GM18909 (cell line): ENCODE data around the gene PAK4.

ENCODE experiments used
- ATAC-seq: cut with Tn5 transposase; IDR thresholded peaks from one replicate; pipeline ENCODE4 v1.9.1; 2021; ENCODE audit warnings: mild to moderate bottlenecking; ENCODE audit not compliant: unreplicated experiment, poor library complexity

PAK4 gene

DNA sequence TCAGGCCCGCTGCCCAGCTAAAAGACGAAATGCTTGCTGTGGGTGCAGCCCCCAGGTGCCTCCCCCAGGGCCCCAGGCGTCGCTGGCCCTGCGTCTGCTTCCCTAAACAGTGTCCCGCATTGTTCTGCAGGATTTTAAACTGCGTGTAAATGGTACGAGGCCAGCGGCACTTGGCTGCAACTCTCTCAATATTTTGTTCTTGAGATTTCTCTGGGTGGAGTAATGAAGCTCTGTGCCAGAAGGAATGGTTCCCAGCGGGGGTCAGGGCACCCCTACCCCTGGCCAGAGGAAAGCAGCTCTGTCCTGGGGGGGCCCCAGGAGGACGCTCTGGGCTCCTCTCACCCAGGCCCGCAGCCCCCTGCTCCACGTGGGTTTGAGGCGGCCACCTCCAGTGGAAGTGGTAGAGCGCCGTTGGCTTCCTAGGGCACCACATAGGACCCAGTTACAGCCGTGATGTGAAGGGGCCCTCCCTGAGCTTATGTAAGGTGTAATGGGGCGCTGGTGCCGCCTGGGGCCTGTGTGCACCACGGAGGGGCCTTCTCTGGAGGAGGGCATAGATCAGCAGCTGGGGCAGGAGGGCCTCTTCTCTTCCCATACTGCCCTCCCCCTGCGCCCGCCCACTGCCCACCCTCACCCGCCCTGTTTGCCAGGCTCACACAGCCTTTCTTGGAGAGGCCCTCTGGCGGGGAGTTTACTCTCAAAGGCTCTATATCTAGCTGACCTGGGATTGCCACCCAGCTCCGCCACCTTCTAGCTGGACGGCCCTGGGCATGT is 19.8 kb downstream of the PAK4 start:
- ATAC-seq: no peak

DNA sequence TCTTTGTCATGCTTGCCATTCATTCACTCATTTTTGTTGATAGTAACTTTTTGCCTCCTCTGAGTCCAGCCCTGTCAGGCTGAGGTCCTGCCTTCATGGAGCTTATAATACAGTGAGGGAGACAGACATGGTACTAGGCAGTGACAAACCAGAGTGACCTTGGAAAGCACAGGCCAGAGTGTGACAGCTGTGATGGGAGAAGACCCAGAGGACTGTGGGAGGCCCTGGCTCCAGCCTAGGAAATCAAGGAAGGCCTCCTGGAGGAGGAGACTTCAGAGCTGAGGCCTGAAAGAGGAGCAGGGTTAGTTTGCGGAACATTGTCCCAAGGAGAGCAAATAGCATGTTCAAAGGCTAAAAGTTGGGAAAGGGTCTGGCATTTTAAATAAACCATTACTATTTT is 20.5 kb downstream of the PAK4 start:
- ATAC-seq: no peak

DNA sequence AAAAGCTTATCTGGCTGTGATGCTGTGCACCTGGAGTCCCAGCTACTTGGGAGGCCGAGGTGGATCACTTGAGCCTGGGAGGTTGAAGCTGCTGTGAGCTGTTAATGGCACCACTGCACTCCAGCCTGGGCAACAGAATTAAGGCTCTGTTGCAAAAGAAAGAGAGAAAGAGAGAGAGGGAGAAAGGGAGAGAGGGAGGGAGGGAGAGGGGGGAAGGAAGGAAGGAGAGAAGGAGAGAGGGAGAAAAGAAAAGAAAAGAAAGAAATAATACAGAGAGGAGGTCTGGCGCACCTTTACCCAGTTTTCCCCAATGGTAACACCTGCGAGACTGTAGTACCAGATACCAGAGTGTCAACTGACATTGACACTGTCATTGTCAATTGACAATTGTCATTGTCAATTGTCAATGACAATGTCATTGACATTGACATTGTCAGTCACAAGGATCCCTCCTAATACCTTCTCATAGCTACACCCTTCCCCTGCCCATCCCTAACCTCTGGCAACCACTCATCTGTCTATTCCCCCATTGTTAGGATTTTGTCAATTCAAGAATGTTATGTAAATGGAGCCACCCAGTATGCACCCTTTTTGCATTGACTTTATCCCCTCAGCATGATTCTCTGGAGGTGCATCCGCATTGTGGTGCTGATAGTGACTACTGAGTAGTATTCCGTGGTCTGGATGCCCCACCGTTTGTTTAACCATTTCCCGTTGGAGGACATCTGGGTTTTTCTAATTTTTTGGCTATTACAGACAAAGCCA is 21.3 kb downstream of the PAK4 start:
- no peak for ATAC-seq

DNA sequence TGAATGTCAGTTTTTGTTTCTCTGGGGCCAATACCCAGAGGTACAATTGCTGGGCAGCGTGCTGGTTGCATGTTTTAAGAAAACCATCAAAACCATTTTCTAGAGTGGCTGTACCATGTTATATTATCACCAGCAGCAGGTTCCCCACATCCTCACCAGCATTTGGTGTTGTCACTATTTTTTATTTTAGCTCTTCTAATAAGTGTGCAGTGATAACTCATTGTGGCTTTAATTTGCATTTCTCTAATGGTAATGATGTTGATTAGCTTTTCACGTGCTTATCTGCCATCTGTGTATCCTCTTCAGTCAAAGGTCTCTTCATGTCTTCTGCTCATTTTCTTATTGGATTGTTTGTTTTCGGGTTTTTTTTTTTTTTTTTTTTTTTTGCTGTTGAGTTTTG is 21.9 kb downstream of the PAK4 start:
- ATAC-seq: no peak

DNA sequence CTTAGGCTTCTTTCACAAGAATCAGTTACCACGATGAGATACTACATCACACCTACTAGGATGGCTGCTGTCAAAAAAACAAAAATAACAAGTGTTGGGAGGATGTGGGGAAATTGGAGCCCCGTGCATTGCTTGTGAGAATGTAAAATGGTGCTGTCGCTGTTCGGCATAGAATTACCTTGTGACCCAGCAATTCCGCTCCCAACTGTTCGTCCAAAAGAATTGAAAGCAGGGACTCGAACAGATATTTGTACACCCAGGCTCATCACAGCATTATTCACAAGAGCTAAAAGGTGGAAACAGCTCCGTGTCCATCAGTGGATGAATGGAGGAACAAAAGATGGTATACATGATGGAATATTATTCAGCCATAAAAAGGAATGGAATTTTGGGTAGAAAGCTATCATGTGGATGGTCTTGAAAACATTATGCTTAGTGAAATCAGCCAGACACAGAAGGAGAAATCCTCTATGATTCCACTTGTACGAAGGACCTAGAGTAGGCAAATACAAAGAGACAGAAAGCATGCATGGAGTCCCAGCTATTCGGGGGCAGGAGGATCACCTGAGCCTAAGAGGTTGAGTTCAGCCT is 23.4 kb downstream of the PAK4 start:
- no peak for ATAC-seq

DNA sequence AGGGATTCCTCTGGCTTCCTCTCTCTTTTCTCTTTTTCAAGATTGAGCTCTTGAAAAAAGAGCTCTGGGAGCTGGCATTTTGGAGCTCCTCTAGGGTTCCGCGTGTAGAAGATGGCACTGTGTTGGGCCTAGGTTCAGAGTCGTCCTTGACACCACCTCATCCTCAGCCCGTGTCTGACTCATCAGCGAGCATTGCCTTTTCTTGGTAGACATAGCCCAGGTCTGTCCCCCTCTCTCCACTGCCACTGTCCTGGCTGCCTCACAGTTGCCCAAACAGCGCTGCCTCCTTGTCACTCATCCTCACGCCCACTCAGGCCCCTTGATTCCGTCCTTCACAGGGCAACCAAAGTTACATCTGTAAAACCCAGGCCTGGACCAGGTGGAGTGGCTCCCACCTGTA is 24.6 kb downstream of the PAK4 start:
- ATAC-seq: no peak

DNA sequence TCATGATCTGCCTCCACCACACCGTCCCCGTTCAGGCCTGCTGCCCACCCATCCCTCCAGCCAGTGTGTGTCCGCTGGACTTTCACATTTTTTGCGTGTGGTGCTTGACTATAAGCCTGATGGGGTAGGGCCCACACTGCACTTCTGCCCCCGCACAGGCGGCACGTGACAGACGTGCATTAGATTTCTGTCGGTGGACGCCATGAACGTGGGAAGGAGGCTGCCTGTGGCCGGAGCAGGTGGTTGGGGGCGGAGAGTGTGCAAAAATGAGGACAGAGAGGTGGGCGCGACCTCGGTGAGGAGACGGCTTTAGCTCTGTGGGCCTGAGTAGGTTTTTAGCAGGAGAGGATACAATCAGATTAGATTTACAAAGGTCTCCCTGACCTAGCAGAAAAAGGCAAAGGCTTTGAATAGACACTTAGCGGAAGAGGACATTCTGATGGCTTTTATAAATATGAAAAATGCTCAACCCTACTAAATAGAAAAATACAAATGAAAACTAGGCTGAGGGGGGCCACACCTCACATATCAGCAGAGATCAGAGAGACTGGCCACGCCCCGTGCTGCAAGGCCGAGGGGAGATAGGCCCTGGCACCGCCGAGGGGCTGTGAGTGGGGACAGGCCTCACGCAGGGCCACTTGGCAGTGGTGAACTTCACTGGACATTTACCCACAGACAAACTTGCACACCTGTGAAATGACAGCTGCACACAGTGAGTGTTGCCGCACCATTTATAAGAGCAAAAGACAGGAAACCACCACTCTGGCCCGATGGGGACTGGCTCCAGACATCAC is 25.4 kb downstream of the PAK4 start:
- no peak for ATAC-seq

DNA sequence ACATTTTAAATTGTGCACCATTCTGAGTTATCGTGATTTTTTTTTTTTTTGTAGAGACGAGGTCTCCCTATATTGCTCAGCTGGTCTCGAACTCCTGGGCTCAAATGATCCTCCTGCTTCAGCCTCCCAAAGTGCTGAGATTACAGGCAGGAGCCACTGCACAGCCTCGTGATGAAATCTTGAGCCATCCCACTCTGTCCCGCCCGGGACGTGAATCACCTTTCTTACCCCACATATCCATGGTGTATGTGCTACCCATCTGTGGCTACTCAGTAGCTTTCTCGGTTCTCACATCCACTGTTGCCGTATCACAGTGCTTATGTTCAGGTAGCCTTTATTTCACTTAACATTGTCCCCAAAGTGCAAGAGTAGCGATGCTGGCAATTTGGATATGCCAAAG is 26.5 kb downstream of the PAK4 start:
- no peak for ATAC-seq

DNA sequence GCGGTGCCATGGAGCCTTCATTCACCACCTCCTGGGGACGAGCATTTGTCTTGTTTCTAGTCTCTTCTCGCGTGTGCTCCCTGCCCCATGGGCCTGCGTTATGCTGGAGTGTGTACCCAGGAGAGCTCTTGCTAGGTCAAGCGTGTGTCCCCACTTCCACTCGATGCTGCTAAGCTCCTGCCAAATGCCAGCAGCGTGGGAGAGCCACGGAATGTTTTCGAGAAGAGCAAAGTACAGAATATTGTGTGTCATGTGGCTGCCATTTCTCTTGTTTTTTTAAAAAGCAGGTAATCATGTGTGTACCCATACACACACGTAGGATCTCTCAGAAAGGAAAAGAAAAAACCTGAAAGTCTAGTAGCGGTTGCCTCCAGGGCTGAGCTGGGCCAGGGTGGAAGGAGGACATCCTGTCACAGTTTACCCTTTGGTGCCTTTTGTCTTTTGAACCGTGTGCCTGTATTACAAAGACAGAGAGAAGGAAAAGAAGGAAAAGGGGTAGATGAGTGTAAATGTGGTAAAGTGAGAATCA is 28.6 kb downstream of the PAK4 start:
- no peak for ATAC-seq

DNA sequence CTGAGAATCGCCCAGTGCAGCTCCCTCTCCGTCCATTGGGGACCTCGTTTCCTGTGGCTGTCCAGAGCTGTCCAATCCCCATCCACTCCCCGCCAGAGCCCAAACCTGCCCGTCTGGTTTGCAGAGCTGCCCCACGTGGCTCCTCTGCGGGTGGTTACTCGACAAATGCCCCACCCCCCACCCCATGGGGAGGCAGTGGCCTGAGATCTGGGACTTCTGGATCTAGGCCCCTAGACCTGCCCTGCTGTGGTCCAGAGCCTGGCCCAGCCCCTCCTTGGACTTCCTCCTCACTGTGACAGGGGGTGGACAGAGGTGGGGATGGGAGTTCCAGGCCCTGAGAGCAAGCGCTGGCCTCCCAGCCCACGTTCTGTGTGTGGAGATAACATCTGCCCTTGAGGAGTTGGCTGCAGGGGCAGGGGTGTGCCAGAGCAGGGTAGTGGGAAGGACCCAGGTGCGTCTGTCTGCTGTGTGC is 29.1 kb downstream of the PAK4 start:
- no peak for ATAC-seq

DNA sequence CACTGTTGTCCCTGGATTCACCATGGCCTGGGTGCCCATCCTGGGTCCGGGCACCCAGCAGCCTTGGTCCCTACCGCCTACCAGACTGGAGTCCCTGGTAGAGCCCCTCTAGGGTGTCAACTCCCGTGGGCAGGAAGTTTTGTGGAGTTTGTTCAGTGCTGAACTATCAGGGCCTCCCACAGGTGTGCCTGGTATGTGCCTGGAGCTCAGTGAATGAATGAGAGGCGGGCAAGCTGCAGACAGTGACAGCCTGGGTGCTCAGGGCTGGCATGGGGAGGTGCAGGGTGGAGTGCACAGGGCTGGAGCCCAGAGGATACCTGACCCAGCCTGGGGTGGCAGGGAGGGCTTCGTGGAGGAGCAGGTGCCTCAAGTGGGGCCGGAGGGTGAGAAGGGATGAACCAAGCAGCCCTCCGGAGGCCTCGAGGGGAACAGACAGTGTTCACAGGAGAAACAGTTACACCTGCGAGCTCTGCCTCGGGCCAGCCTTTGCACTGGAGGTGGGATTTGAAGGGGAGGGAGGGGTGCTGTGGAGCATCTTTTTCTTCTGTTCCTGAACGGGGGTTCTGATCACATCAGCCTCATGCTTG is 29.6 kb downstream of the PAK4 start:
- ATAC-seq: no peak

DNA sequence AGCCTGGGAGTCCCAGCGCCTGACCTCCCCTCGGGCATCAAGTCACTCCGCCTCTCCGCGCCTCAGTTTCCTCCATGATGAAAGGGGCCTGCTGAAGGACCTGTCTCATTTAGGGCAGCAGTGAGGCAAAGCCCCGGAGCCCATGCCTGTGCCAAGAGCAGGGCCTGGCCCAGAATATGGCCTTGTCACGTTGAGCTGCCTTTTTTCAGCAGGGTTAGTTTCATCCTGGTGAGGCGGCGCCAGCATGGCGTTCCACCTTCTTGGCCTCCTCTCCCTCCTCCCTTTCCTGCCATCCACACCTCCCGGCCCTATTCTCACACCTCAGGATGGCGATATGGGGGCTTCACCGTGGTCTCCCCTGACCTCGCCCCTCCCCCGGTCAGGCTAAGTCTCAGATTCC is 30.2 kb downstream of the PAK4 start:
- no peak for ATAC-seq

DNA sequence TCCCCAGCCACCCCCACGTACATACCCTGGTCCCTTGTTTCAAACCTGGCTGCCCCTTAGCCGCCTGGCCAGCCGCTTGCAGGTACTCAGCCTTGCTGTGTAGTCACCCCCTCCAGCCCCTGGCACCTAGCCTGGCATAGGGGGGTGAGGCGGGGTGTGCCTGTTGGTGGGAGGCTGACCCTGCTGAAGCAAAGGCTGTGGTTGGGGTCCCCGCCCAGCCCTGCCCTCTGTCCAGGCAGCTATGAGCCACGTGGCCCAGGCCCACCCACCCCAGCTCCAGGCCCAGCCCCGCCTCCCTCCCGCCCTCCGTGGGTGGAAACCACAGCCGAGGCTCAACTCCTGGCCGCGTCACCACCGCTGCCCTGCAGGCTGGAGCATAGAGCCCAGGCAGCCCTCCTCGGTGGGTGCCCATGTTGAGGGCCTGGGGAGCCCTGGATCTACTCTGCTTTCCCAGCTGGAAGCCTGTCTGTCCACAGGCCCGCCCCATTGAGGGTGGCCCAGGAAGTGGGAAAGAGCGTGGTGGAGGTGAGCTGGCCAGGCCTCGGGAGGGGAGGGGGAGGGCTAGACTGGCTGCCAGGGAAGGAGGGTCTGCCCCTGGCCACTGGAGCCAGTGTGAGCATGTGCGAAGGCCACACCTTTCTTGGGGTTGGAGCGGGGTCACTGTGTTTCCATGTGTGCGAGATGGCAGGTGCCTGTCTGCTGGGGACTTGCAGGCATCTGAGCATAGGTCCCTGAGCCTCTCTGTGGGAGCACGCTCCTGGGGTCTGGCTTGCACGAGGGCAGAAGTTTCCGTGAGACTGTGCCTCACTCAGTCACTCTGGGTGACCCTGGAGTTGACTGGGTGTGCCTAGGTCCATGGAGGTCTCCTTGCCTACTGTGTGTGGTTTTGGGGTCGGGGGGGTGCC is 31.0 kb downstream of the PAK4 start:
- no peak for ATAC-seq

DNA sequence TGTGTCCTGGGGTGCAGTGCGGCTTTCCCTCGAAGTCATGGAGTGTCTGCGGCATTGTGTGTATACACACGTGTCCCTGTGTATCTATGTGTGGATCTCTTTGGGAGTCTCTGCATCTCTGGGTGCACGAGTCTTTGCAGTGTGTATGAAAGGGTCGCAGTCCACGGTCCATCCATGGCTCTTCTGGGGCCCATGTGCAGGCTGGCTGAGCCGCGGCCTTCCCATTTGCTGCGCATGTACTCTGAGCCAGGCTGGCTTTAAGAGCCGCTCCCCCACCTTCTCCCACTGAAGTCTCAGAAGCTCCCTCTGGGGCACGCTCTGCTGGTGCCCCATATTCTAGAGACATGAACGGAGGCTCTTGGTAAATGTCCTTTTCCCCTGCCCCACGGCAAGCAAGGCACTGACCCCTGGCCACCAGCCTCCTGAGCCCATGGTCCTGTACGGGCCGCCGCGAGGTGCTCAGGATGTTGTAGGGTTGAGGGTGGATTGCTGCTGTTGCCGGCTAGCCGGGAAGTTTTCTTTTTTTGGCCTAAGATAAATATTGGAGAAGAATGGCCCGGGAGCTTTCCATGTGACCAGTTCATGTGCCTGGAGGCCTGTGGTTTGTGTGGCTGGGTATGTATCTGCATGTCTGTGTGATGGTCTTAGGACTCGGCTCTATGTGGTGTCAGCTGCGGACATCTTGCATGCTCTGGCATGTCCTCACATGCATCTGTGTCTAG is 31.9 kb downstream of the PAK4 start:
- ATAC-seq: no peak

DNA sequence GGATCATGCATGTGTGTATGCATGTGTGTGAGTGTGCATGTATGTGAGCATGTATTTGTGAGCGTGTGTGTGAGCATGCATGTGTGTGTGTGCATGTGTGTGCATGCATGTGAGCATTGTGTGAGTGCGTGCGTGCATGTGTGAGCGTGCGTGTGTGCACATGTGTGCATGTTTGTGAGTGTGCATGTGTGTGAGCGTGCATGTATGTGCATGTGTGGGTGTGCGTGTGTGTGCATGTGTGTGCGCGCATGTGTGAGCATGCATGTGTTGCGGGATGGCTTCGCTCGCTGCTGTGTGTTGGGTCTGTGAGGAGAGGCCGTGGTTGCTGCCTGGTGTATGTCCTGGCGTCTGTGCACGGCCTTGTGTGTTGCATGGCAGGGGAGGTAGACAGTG is 32.4 kb downstream of the PAK4 start:
- ATAC-seq: no peak

DNA sequence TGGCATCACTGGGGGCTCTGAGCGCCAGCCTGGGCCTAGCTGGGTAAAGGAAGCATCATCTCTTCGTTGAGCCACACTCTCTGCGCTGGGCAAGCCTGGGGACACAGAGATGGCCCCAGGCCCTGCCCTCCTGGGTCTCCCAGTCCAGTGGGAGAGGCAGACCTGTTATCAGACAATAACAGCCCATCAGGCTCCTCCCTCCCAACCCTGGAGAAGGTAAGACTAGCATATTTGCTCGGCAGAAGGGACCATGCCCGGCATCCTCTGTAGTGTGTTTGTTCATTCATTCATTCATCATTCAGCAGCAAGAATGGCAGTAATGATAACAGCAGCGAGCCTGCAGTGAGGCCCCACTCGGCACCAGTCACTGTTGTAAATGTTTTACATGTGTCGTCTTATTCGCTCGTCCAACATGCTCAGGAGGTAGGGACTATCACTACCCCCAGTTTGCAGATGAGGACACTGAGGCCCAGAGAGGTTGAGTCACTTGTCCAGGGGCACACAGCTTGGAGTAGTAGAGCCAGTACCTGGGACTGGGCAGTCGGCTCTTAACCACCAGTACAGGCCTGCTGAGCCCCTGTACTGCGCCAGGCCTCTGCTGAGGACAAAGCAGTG is 33.2 kb downstream of the PAK4 start:
- ATAC-seq: no peak

DNA sequence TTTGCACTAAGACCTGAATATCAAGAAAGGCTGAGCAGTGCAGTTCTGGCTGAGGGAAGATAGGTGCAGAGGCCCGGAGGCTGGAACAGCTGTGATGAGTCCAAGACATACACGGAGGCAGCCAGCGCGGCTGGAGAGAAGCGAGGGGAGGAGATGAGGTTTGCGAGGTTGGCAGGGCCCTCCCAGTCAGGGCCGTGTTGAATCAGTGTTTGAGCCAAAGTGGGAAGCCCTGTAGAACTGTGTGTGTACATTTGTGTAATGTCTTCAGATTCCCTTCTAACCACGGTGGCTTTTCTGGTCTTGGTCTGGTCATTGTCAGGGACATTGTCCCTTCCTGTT is 34.9 kb downstream of the PAK4 start:
- no peak for ATAC-seq
